Measurements from ENCODE around the gene TCAP. TPM values are rescaled to one million over a fixed set of nuclear protein-coding genes. Genes with fewer than 3 reads are reported as not detected.
A peak's percentile ranks its signal among the peaks of the same experiment; 100 is the strongest.

The TCAP gene
- total and polyA plus RNA-seq, 3 donors from 2014 or later: 3.0 to 49.8 (median 6.0) TPM

DNA sequence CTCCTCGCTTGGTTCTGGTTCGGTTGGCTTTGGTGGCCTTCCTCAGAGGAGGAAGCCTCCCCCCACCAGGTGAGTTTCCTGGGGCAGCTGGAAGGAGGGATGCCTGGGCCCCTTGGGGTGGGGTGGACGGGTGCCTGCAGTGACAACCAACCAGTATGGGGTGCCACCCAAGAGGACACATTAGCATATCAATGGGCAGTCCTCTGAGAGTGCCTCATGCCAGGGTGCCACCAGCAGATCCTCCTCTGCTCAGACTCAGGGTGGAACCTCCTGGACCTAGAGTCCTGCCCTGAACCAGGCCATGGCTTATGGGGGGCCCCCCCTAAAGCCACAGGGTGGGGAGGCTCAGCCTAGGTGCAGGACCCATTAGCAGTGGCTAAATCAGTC, 35.7 kb upstream of the TCAP start:
- intact Hi-C loops (cut with DNase I; ENCODE audit: low total_unique reads): loop anchor here (5.0 kb wide), 1 partner anchor 118 kb away; no protein-coding TSS in a partner anchor
- no peaks in the 10 kb centered on the region for H3K36me3 ChIP-seq (ENCODE audit: low read depth, missing control alignments)
- H3K9me3 ChIP-seq: no peaks in the 10 kb centered on the region
- H3K27me3 ChIP-seq: no peaks in the 10 kb centered on the region
- peaks cover 44% of the 10 kb centered on the region for H3K4me1 ChIP-seq
- no peak overlapping the region for H3K4me3 ChIP-seq
- TF ChIP-seq, protein P1, sequence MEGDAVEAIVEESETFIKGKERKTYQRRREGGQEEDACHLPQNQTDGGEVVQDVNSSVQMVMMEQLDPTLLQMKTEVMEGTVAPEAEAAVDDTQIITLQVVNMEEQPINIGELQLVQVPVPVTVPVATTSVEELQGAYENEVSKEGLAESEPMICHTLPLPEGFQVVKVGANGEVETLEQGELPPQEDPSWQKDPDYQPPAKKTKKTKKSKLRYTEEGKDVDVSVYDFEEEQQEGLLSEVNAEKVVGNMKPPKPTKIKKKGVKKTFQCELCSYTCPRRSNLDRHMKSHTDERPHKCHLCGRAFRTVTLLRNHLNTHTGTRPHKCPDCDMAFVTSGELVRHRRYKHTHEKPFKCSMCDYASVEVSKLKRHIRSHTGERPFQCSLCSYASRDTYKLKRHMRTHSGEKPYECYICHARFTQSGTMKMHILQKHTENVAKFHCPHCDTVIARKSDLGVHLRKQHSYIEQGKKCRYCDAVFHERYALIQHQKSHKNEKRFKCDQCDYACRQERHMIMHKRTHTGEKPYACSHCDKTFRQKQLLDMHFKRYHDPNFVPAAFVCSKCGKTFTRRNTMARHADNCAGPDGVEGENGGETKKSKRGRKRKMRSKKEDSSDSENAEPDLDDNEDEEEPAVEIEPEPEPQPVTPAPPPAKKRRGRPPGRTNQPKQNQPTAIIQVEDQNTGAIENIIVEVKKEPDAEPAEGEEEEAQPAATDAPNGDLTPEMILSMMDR (IDR thresholded peaks at IDR 0.05): no peak
- TF ChIP-seq POLR2A (IDR thresholded peaks at IDR 0.05): no peak
- no peak for DNase-seq
- no peak overlapping the region for H3K27ac ChIP-seq
- 85 to 94% methylated on average over 2 to 3 of the region's 3 CpGs for WGBS, 2 donors

GRCh38 chr17:39629898-39630297, 35.3 kb upstream of the TCAP start:
- no peaks in the 10 kb centered on the region for H3K9me3 ChIP-seq
- H3K27ac ChIP-seq: no peak overlapping the region
- intact Hi-C loops (cut with DNase I; ENCODE audit: low total_unique reads): loop anchor here (5.0 kb wide), 1 partner anchor 117 kb away; no protein-coding TSS in a partner anchor
- H3K36me3 ChIP-seq (ENCODE audit: low read depth, missing control alignments): no peaks in the 10 kb centered on the region
- WGBS, 2 donors: 84 to 92% methylated on average over 12 of the region's 12 CpGs
- H3K27me3 ChIP-seq: no peaks in the 10 kb centered on the region
- peaks cover 44% of the 10 kb centered on the region for H3K4me1 ChIP-seq
- no peak for TF ChIP-seq POLR2A (IDR thresholded peaks at IDR 0.05)
- TF ChIP-seq, protein P1 (IDR thresholded peaks at IDR 0.05): no peak
- no peak for DNase-seq
- H3K4me3 ChIP-seq: no peak overlapping the region

GRCh38 chr17:39631403-39631802, 33.7 kb upstream of the TCAP start:
- WGBS, 2 donors: 60 to 68% methylated on average over 6 of the region's 6 CpGs
- Histone ChIP-seq H3K27me3 (no peaks in the 10 kb centered on the region), H3K4me3 (no peak overlapping the region), H3K27ac (peak overlapping the region in 1 of 2 donors; percentile 28), H3K4me1 (peaks cover 46% of the 10 kb centered on the region), H3K36me3 (ENCODE audit: low read depth, missing control alignments) (no peaks in the 10 kb centered on the region), H3K9me3 (no peaks in the 10 kb centered on the region)
- intact Hi-C loops (cut with DNase I; ENCODE audit: low total_unique reads): no loop called here
- TF ChIP-seq POLR2A (IDR thresholded peaks at IDR 0.05): no peak
- TF ChIP-seq, protein P1 (IDR thresholded peaks at IDR 0.05): no peak
- no peak for DNase-seq

- H3K4me1 ChIP-seq: peaks cover 39% of the 10 kb centered on the region
- DNase-seq: peak; percentile 78
- no peak overlapping the region for H3K4me3 ChIP-seq
- 36 to 60% methylated on average over 13 of the region's 13 CpGs for WGBS, 2 donors
- no peaks in the 10 kb centered on the region for H3K36me3 ChIP-seq (ENCODE audit: low read depth, missing control alignments)
- peak overlapping the region; percentile 16 to 28 for H3K27ac ChIP-seq
- H3K9me3 ChIP-seq: no peaks in the 10 kb centered on the region
- intact Hi-C loops (cut with DNase I; ENCODE audit: low total_unique reads): no loop called here
- H3K27me3 ChIP-seq: no peaks in the 10 kb centered on the region
- TF ChIP-seq, protein P1 (IDR thresholded peaks at IDR 0.05): no peak
- no peak for TF ChIP-seq POLR2A (IDR thresholded peaks at IDR 0.05)
Observed at GRCh38 chr17:39632153-39632941, 32.8 kb upstream of the TCAP start.
